ENCODE data around the gene PIH1D2.
"Not testable (repeated sequence)": the region's sequence is repeated elsewhere in the genome, so short reads cannot be mapped to it uniquely, and the experiment has no call there.

PIH1D2 gene

DNA sequence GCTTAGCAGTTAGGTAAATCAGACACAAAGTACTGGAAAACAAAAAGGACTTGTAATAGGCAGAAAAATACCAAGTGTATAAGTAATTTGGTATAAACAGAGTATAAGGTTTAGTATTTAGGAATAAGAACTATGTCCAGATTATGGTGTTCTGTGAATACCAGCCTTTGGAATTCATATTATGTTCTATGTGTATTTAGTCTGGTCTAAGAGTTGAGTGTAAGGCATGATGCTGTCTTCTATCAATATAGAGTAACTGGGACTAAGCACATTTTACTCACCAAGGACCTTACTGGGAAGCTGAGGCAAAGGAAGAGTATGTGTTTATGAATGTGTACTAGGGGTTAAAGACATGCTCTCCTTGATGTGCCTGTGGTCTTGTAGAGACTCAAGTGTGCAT is 22.4 kb upstream of the PIH1D2 start:
- Histone ChIP-seq H3K4me1 (ENCODE audit: control insufficient read depth, insufficient read depth, low read length) (no peaks in the 10 kb centered on the region), H3K36me3 (ENCODE audit: control insufficient read depth, insufficient read depth, low read length) (no peaks in the 10 kb centered on the region), H3K9ac (ENCODE audit: low read depth, low read length) (no peak overlapping the region), H3K27me3 (ENCODE audit: control insufficient read depth, insufficient read depth, low read length) (no peaks in the 10 kb centered on the region), H3K9me3 (ENCODE audit: control insufficient read depth, insufficient read depth, low read length) (no peaks in the 10 kb centered on the region), H3K4me3 (ENCODE audit: low read depth, low read length) (no peak overlapping the region)

DNA sequence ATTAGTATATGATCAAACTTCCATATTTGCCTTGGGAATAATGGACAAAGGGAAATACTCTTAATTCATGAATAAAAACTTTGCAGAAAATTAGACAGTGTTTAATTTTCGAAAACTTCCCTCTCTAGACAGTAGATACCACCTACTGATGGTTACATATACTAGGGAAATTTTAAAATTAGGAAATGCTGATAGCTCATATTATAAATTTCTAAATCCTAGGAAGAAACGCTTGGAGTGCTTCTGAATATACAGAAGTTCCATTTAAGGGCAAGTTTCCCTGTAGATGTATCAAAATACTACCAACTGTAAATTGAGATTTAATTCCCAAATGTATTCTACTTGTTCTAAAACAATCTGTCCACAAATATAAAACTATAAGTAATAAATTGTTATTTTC is 21.5 kb upstream of the PIH1D2 start:
- H3K9me3 ChIP-seq (ENCODE audit: control insufficient read depth, insufficient read depth, low read length); H3K9ac ChIP-seq (ENCODE audit: low read depth, low read length); H3K4me3 ChIP-seq (ENCODE audit: low read depth, low read length); H3K4me1 ChIP-seq (ENCODE audit: control insufficient read depth, insufficient read depth, low read length); H3K27me3 ChIP-seq (ENCODE audit: control insufficient read depth, insufficient read depth, low read length); H3K36me3 ChIP-seq (ENCODE audit: control insufficient read depth, insufficient read depth, low read length): not testable (repeated sequence)

DNA sequence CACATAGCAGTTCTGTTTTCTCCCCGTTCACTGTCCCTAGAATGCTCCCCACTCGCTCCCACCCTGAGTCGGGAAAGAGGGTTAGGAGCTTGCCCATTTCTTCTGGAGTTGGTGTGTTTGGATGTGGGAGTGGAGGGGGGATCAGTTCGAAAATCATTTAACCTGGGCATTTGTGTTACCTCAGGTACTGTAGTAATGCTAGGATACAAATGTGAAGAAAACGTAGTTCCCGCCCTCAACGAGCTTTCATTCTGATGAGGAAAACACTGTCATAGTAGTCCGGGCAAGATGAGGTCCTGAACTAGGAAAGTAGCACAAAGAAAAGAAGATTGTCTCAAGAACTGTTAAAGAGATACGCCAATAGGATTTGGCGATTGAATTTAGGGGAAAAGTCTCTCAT is 13.4 kb upstream of the PIH1D2 start:
- no peaks in the 10 kb centered on the region for H3K27me3 ChIP-seq (ENCODE audit: control insufficient read depth, insufficient read depth, low read length)
- H3K9ac ChIP-seq (ENCODE audit: low read depth, low read length) = peak overlapping the region; percentile 97
- peaks cover 20% of the 10 kb centered on the region for H3K36me3 ChIP-seq (ENCODE audit: control insufficient read depth, insufficient read depth, low read length)
- H3K9me3 ChIP-seq (ENCODE audit: control insufficient read depth, insufficient read depth, low read length) = no peaks in the 10 kb centered on the region
- no peaks in the 10 kb centered on the region for H3K4me1 ChIP-seq (ENCODE audit: control insufficient read depth, insufficient read depth, low read length)
- H3K4me3 ChIP-seq (ENCODE audit: low read depth, low read length) = peak overlapping the region; percentile 97

DNA sequence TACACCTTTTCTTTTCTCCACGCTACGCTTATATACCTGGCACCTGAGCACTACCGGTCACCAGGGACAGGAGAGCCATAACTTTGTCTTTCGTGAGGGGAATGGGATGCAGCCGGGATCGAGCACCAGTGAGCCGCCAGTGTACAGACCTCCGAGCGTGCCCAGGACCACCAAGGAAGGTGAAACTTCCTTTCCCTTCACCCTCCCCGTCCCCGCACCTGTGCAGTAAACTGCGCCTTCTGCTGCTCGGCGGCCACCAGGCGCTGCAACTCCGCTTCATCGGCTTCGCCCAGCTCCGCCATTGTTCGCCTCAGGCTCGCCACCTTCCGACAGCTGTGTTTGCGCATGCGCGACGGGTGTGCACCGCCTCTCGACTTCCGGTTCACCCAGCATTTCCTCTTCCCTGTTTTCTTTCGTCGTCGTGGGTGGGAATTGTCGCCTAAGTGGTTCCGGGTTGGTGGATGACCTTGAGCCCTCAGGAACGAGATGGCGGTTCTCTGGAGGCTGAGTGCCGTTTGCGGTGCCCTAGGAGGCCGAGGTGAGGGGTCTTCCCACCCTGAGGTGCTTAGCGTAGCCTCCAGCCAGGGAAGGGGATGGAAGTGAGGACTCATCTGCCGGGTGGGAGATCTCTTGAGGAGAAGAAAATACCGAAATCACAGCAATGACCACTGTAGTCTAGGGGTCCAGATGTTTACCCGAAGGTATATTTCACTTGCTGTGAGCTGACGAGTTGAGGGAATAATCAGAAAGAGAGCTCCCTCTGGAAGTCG is 12.8 kb upstream of the PIH1D2 start, which contains the start of the genes SDHD and TIMM8B:
SDHD (plus strand) TSS at position 452 of the 770 bp plus-strand sequence; CDS start at position 487, 35 bp downstream.
TIMM8B (minus strand) TSS at position 335 of the 770 bp plus-strand sequence; CDS start at position 302, 33 bp downstream.
- Histone ChIP-seq H3K9me3 (ENCODE audit: control insufficient read depth, insufficient read depth, low read length) (no peaks in the 10 kb centered on the region), H3K4me3 (ENCODE audit: low read depth, low read length) (peak within 1 kb of the TSS; percentile 97), H3K27me3 (ENCODE audit: control insufficient read depth, insufficient read depth, low read length) (no peaks in the 10 kb centered on the region), H3K9ac (ENCODE audit: low read depth, low read length) (peak within 1 kb of the TSS; percentile 97), H3K4me1 (ENCODE audit: control insufficient read depth, insufficient read depth, low read length) (no peaks in the 10 kb centered on the region), H3K36me3 (ENCODE audit: control insufficient read depth, insufficient read depth, low read length) (peaks cover 20% of the 10 kb centered on the region)

DNA sequence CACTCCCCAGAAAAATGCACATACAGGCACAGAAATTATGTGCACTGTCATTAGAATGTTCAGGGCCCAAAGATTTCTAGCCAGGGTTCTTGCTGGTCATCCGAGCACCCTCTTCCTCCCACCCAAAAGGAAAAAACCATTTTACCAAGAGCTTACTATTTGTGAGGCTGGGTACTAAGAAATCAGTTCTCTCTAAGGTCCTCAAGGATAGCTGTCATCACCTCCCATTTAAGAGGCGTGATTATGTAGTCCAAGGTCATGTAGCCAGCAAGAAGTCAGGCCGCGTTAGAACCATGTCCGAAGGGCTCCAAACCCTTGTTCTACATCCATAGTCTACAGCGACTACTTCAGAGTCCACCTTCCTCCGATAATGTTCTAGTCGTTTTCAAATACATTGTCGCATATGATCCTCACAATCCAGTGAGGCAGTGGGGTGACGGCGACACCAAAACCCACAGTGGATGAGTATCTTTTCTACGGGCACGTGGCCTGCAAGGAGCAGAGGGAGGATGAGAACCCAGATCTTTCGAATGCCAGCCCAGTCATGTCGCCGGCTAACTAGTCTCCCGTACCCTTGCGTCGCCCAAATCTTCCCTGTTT is 12.1 kb upstream of the PIH1D2 start:
- H3K27me3 ChIP-seq (ENCODE audit: control insufficient read depth, insufficient read depth, low read length) = no peaks in the 10 kb centered on the region
- peak overlapping the region; percentile 92 for H3K9ac ChIP-seq (ENCODE audit: low read depth, low read length)
- H3K36me3 ChIP-seq (ENCODE audit: control insufficient read depth, insufficient read depth, low read length) = peaks cover 20% of the 10 kb centered on the region
- no peaks in the 10 kb centered on the region for H3K9me3 ChIP-seq (ENCODE audit: control insufficient read depth, insufficient read depth, low read length)
- H3K4me3 ChIP-seq (ENCODE audit: low read depth, low read length) = peak overlapping the region; percentile 97
- no peaks in the 10 kb centered on the region for H3K4me1 ChIP-seq (ENCODE audit: control insufficient read depth, insufficient read depth, low read length)

DNA sequence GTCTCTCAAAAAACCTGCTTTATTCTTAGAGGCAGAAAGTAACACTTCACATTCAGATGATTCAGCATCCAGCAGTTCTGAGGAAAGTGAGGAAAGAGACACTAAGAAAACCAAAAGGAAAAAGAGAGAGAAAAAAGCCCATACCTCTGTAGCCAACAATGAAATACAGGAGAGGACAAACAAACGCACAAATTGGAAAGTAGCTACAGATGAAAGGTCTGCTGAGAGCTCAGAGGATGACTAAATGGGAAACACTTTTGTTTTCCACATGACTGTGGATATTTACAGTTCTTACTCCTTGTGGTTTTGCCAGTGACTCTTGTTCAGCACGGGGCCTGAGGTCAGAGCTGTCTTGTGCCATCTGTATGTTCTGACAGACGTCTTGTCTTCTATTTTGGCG is 8.9 kb upstream of the PIH1D2 start:
- Histone ChIP-seq H3K4me1 (ENCODE audit: control insufficient read depth, insufficient read depth, low read length) (no peaks in the 10 kb centered on the region), H3K9ac (ENCODE audit: low read depth, low read length) (no peak overlapping the region), H3K36me3 (ENCODE audit: control insufficient read depth, insufficient read depth, low read length) (peaks cover 17% of the 10 kb centered on the region), H3K27me3 (ENCODE audit: control insufficient read depth, insufficient read depth, low read length) (no peaks in the 10 kb centered on the region), H3K9me3 (ENCODE audit: control insufficient read depth, insufficient read depth, low read length) (no peaks in the 10 kb centered on the region), H3K4me3 (ENCODE audit: low read depth, low read length) (no peak overlapping the region)

DNA sequence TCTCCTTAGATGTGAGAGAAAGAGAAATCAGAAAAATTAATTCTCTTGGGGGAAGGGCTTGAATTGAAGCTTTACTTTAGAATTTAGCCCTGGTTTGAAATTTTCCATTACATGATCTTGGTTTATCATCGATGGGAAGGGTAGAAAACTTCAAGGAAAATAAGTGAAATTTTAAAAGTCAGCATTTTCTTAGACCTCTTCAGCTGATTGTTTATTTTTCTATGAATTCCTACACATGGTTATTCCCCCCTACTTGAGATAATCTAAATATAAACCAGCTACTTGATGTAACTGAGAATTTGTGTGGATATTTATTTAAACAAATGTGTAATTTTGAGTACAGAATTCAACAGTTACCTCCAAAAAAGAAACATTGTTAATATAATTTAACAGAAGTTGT is 10.9 kb downstream of the PIH1D2 start:
- H3K4me3 ChIP-seq (ENCODE audit: low read depth, low read length) = no peak overlapping the region
- no peaks in the 10 kb centered on the region for H3K9me3 ChIP-seq (ENCODE audit: control insufficient read depth, insufficient read depth, low read length)
- H3K9ac ChIP-seq (ENCODE audit: low read depth, low read length) = no peak overlapping the region
- no peaks in the 10 kb centered on the region for H3K27me3 ChIP-seq (ENCODE audit: control insufficient read depth, insufficient read depth, low read length)
- H3K36me3 ChIP-seq (ENCODE audit: control insufficient read depth, insufficient read depth, low read length) = peaks cover 5% of the 10 kb centered on the region
- no peaks in the 10 kb centered on the region for H3K4me1 ChIP-seq (ENCODE audit: control insufficient read depth, insufficient read depth, low read length)

DNA sequence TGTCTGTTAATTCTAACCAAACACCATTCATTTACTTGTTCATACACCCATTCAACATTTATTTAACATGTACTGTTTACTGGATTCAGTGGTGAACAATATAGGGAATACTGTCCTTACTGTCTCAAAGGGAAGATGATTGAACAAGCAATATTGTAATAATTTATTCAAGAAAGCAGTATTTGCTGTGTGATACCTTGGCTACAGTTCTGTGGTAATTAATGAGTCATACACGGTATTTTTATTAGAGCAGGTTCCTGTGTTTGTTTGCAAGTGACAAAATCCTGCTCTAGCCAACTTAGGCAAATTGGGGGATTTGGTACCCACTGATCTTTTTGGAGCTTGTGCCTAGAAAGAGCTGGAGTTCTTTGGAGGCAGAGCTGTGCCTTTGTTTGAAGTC is 15.7 kb downstream of the PIH1D2 start:
- no peaks in the 10 kb centered on the region for H3K27me3 ChIP-seq (ENCODE audit: control insufficient read depth, insufficient read depth, low read length)
- H3K9me3 ChIP-seq (ENCODE audit: control insufficient read depth, insufficient read depth, low read length) = no peaks in the 10 kb centered on the region
- peaks cover 9% of the 10 kb centered on the region for H3K36me3 ChIP-seq (ENCODE audit: control insufficient read depth, insufficient read depth, low read length)
- no peaks in the 10 kb centered on the region for H3K4me1 ChIP-seq (ENCODE audit: control insufficient read depth, insufficient read depth, low read length)
- no peak overlapping the region for H3K9ac ChIP-seq (ENCODE audit: low read depth, low read length)
- no peak overlapping the region for H3K4me3 ChIP-seq (ENCODE audit: low read depth, low read length)

DNA sequence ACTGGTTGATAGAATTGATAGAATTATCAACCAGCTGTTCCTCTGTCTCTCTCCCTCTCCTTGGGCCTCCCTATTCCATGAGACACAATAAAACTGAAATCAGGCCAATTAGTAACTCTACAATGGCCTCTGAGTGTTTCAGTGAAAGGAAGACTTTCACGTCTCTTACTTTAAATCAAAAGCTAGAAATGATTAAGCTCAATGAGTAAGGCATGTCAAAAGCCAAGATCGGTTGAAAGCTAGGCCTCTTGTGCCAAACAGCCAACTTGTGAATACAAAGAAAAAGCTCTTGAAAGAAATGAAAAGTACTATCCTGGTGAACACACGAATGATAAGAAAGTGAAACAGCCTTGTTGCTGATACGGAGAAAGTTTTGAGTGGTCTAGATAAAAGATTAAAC is 16.6 kb downstream of the PIH1D2 start:
- Histone ChIP-seq H3K27me3 (ENCODE audit: control insufficient read depth, insufficient read depth, low read length) (no peaks in the 10 kb centered on the region), H3K4me3 (ENCODE audit: low read depth, low read length) (no peak overlapping the region), H3K4me1 (ENCODE audit: control insufficient read depth, insufficient read depth, low read length) (no peaks in the 10 kb centered on the region), H3K9ac (ENCODE audit: low read depth, low read length) (no peak overlapping the region), H3K9me3 (ENCODE audit: control insufficient read depth, insufficient read depth, low read length) (no peaks in the 10 kb centered on the region), H3K36me3 (ENCODE audit: control insufficient read depth, insufficient read depth, low read length) (peaks cover 13% of the 10 kb centered on the region)

DNA sequence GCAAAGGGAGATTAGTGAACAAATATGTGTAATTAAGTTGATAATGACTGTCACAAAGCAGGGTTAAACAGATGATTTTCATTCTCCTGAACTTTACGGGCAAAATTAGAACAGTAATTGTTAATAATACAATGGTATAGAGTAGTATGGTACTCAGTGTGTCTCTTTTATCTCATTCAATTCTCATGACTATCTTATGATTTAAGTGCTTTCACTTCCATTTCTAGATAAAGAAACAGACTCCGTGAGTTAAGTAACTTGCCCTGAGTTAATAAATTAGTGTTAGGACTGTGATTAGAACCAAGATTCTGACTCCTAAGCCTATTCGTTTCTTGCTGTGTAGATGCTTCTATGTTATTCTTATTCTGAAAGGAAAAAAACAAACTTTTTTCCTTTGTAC is 22.0 kb downstream of the PIH1D2 start:
- no peaks in the 10 kb centered on the region for H3K4me1 ChIP-seq (ENCODE audit: control insufficient read depth, insufficient read depth, low read length)
- peaks cover 19% of the 10 kb centered on the region for H3K36me3 ChIP-seq (ENCODE audit: control insufficient read depth, insufficient read depth, low read length)
- H3K9me3 ChIP-seq (ENCODE audit: control insufficient read depth, insufficient read depth, low read length) = no peaks in the 10 kb centered on the region
- H3K27me3 ChIP-seq (ENCODE audit: control insufficient read depth, insufficient read depth, low read length) = no peaks in the 10 kb centered on the region
- H3K9ac ChIP-seq (ENCODE audit: low read depth, low read length) = no peak overlapping the region
- H3K4me3 ChIP-seq (ENCODE audit: low read depth, low read length) = no peak overlapping the region

DNA sequence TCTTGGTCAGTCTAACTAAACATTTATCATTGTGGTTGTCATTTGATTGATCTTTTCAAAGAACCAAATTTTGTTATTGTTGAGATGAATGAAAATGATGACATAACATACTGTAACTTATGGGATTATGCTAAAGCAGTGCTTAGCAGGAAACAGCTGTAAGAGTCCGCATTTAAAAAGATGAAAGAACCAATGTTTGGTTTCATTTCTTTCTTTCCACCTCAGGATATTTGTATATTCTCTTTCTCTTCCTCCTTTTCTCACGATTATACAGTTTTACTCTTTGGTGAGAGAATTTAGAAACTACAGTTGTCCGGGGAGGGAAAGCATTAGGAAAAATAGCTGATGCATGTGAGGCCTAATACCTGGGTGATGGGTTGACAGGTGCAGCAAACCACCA is 23.1 kb downstream of the PIH1D2 start:
- no peak overlapping the region for H3K9ac ChIP-seq (ENCODE audit: low read depth, low read length)
- H3K27me3 ChIP-seq (ENCODE audit: control insufficient read depth, insufficient read depth, low read length) = no peaks in the 10 kb centered on the region
- peaks cover 15% of the 10 kb centered on the region for H3K36me3 ChIP-seq (ENCODE audit: control insufficient read depth, insufficient read depth, low read length)
- no peak overlapping the region for H3K4me3 ChIP-seq (ENCODE audit: low read depth, low read length)
- no peaks in the 10 kb centered on the region for H3K9me3 ChIP-seq (ENCODE audit: control insufficient read depth, insufficient read depth, low read length)
- no peaks in the 10 kb centered on the region for H3K4me1 ChIP-seq (ENCODE audit: control insufficient read depth, insufficient read depth, low read length)

DNA sequence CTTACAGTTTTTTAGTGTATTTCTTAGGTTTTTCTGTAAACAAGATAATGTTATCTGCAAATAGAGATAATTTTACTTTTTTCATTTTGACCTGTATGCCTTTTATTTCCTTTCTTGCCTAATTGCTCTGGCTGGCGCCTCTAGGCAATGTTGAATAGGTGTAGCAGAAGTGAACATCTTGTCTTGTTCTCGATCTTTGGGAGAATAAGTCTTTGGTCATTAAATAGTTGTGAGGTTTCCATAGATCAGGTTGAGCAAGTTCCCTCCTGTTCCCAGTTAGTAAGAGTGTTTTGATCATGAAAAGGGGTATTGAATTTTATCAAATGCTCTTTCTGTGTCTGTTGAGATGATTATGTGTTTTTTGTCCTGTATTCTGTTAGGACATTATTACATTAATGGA is 24.0 kb downstream of the PIH1D2 start:
- Histone ChIP-seq H3K9me3 (ENCODE audit: control insufficient read depth, insufficient read depth, low read length) (no peaks in the 10 kb centered on the region), H3K4me1 (ENCODE audit: control insufficient read depth, insufficient read depth, low read length) (no peaks in the 10 kb centered on the region), H3K36me3 (ENCODE audit: control insufficient read depth, insufficient read depth, low read length) (peaks cover 19% of the 10 kb centered on the region), H3K4me3 (ENCODE audit: low read depth, low read length) (no peak overlapping the region), H3K9ac (ENCODE audit: low read depth, low read length) (no peak overlapping the region), H3K27me3 (ENCODE audit: control insufficient read depth, insufficient read depth, low read length) (no peaks in the 10 kb centered on the region)

Data from iPS-15b (cell line).